ENCODE results near the gene AKAIN1. TPM values are rescaled to one million over a fixed set of nuclear protein-coding genes. Genes with fewer than 3 reads are reported as not detected.

Gene AKAIN1
- total RNA-seq, 1 experiment from 2014 or later: not detected

DNA sequence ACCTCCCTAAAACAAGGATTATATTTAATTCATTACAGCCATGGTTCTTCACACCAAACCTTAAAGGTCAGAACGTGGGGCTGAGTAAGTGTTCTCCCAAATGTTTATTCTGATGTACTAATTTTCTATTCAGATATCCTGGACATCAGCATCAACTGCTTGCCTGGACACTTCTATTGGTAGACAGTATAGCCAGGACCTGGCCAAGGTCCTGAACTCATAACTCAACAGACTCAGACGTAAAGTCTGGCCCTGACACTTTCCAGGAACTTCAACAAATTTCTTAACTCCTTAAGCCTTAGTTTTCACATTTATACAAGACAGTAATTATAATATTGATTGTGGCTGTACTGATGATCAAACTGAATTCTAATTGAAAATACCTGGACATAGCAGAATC is 89.1 kb downstream of the AKAIN1 start:
- BruUV-seq (replicated peaks): no TSS peak
- H3K9me3 ChIP-seq (ENCODE audit: control insufficient read depth, insufficient read depth, low read depth, low read length): no peaks in the 10 kb centered on the region
- ATAC-seq (no peak), DNase-seq (ENCODE audit: low read depth, low spot score) (no peak)
- intact Hi-C loops (cut with micrococcal nuclease; ENCODE audit: unreplicated experiment): no loop called here
- no peak overlapping the region for H3K4me3 ChIP-seq (ENCODE audit: low read depth in 2 of 2, low read length in 2 of 2)
- H3K4me1 ChIP-seq (ENCODE audit: control insufficient read depth, insufficient read depth, low read length): no peaks in the 10 kb centered on the region
- H3K27me3 ChIP-seq (ENCODE audit: control insufficient read depth, insufficient read depth, low read length): no peaks in the 10 kb centered on the region
- H3K27ac ChIP-seq (ENCODE audit: low read length): no peak overlapping the region
- in situ Hi-C loops (cut with HindIII; ENCODE audit: low pct_unique_long_range_greater_than_20kb, low sequenced_read_pairs): no loop called here
- TF ChIP-seq, protein P1, sequence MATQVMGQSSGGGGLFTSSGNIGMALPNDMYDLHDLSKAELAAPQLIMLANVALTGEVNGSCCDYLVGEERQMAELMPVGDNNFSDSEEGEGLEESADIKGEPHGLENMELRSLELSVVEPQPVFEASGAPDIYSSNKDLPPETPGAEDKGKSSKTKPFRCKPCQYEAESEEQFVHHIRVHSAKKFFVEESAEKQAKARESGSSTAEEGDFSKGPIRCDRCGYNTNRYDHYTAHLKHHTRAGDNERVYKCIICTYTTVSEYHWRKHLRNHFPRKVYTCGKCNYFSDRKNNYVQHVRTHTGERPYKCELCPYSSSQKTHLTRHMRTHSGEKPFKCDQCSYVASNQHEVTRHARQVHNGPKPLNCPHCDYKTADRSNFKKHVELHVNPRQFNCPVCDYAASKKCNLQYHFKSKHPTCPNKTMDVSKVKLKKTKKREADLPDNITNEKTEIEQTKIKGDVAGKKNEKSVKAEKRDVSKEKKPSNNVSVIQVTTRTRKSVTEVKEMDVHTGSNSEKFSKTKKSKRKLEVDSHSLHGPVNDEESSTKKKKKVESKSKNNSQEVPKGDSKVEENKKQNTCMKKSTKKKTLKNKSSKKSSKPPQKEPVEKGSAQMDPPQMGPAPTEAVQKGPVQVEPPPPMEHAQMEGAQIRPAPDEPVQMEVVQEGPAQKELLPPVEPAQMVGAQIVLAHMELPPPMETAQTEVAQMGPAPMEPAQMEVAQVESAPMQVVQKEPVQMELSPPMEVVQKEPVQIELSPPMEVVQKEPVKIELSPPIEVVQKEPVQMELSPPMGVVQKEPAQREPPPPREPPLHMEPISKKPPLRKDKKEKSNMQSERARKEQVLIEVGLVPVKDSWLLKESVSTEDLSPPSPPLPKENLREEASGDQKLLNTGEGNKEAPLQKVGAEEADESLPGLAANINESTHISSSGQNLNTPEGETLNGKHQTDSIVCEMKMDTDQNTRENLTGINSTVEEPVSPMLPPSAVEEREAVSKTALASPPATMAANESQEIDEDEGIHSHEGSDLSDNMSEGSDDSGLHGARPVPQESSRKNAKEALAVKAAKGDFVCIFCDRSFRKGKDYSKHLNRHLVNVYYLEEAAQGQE (IDR thresholded peaks at IDR 0.05; ENCODE audit: insufficient read depth in 1 of 2, low read depth in 2 of 2, low read length in 1 of 2): peak in 1 of 2 experiments; percentile 56; a peak in 2 of 4 replicates
- no peak for TF ChIP-seq POLR2AphosphoS5 (IDR thresholded peaks at IDR 0.05; ENCODE audit: low read depth, low read length)
- no peaks in the 10 kb centered on the region for H3K36me3 ChIP-seq (ENCODE audit: control insufficient read depth, insufficient read depth, low read length)
- ChIA-PET CTCF (no interaction called here), POLR2A (no interaction called here)

DNA sequence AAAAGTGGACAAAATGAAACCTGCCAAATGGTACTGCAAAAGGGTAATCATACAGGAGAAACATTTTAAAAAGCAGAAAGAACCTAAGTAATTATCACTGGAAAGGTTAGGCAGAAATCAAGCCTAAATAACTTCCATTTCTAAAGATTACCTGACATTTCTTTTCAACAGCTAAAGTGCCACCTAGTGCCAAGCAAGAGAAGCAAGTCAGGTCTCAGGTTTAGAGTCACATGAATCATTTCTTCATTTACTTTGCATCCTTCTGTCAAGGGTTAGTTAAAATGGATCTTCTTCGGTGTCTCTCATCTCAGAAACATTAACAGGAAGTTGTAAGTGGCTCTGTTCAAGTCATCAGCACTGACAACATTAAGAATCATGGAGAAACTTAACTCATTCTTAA is 90.3 kb downstream of the AKAIN1 start:
- in situ Hi-C loops (cut with HindIII; ENCODE audit: low pct_unique_long_range_greater_than_20kb, low sequenced_read_pairs): no loop called here
- Histone ChIP-seq H3K9me3 (ENCODE audit: control insufficient read depth, insufficient read depth, low read depth, low read length) (no peaks in the 10 kb centered on the region), H3K36me3 (ENCODE audit: control insufficient read depth, insufficient read depth, low read length) (no peaks in the 10 kb centered on the region), H3K27ac (ENCODE audit: low read length) (no peak overlapping the region), H3K4me3 (ENCODE audit: low read depth in 2 of 2, low read length in 2 of 2) (no peak overlapping the region), H3K27me3 (ENCODE audit: control insufficient read depth, insufficient read depth, low read length) (no peaks in the 10 kb centered on the region), H3K4me1 (ENCODE audit: control insufficient read depth, insufficient read depth, low read length) (no peaks in the 10 kb centered on the region)
- intact Hi-C loops (cut with micrococcal nuclease; ENCODE audit: unreplicated experiment): no loop called here
- BruUV-seq (replicated peaks): no TSS peak
- no peak for ATAC-seq
- DNase-seq (ENCODE audit: low read depth, low spot score): no peak
- ChIA-PET POLR2A (no interaction called here), CTCF (no interaction called here)
- TF ChIP-seq POLR2AphosphoS5 (IDR thresholded peaks at IDR 0.05; ENCODE audit: low read depth, low read length) (no peak), SIN3A (IDR thresholded peaks at IDR 0.05; ENCODE audit: borderline replicate concordance, insufficient read depth, low read depth, low read length) (no peak)
- TF ChIP-seq, protein P2, sequence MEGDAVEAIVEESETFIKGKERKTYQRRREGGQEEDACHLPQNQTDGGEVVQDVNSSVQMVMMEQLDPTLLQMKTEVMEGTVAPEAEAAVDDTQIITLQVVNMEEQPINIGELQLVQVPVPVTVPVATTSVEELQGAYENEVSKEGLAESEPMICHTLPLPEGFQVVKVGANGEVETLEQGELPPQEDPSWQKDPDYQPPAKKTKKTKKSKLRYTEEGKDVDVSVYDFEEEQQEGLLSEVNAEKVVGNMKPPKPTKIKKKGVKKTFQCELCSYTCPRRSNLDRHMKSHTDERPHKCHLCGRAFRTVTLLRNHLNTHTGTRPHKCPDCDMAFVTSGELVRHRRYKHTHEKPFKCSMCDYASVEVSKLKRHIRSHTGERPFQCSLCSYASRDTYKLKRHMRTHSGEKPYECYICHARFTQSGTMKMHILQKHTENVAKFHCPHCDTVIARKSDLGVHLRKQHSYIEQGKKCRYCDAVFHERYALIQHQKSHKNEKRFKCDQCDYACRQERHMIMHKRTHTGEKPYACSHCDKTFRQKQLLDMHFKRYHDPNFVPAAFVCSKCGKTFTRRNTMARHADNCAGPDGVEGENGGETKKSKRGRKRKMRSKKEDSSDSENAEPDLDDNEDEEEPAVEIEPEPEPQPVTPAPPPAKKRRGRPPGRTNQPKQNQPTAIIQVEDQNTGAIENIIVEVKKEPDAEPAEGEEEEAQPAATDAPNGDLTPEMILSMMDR (IDR thresholded peaks at IDR 0.05): peak; percentile 41; the same call in 1 of the 2 replicates

DNA sequence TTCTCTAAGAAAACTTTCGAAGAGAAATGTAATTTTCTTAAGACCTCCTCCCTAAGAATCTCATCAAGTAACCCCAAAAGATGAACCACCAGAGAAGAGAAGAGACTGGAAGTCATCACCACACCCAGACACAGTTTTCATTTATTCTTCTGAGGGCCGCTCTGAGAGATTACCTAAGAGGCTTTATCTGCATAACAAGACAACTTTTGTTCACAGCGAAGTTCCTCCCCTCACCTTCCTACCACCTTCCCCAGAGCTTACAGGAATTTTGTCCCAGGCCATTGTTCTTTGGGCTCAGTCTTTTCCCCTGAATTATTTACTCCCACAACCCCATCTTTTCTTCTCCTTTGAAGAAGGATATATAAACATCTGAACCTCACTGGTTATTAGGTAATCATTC is 92.8 kb downstream of the AKAIN1 start:
- BruUV-seq (replicated peaks): no TSS peak
- in situ Hi-C loops (cut with HindIII; ENCODE audit: low pct_unique_long_range_greater_than_20kb, low sequenced_read_pairs): no loop called here
- no peak overlapping the region for H3K27ac ChIP-seq (ENCODE audit: low read length)

More for the DNA sequence above, 92.8 kb downstream of the AKAIN1 start:
- H3K9me3 ChIP-seq (ENCODE audit: control insufficient read depth, insufficient read depth, low read depth, low read length): no peaks in the 10 kb centered on the region
- H3K4me3 ChIP-seq (ENCODE audit: low read depth in 2 of 2, low read length in 2 of 2): no peak overlapping the region
- H3K4me1 ChIP-seq (ENCODE audit: control insufficient read depth, insufficient read depth, low read length): no peaks in the 10 kb centered on the region
- no peaks in the 10 kb centered on the region for H3K27me3 ChIP-seq (ENCODE audit: control insufficient read depth, insufficient read depth, low read length)
- CTCF ChIA-PET: no interaction called here
- intact Hi-C loops (cut with micrococcal nuclease; ENCODE audit: unreplicated experiment): no loop called here
- POLR2A ChIA-PET: no interaction called here
- TF ChIP-seq, protein P2 (IDR thresholded peaks at IDR 0.05): no peak
- TF ChIP-seq SIN3A (IDR thresholded peaks at IDR 0.05; ENCODE audit: borderline replicate concordance, insufficient read depth, low read depth, low read length): no peak
- no peak for TF ChIP-seq TCF7L2 (IDR thresholded peaks at IDR 0.05; ENCODE audit: low read depth, low read length)
- no peak for TF ChIP-seq POLR2AphosphoS5 (IDR thresholded peaks at IDR 0.05; ENCODE audit: low read depth, low read length)
- TF ChIP-seq, protein P1 (IDR thresholded peaks at IDR 0.05; ENCODE audit: insufficient read depth in 1 of 2, low read depth in 2 of 2, low read length in 1 of 2): no peak
- no peak for DNase-seq (ENCODE audit: low read depth, low spot score)
- no peaks in the 10 kb centered on the region for H3K36me3 ChIP-seq (ENCODE audit: control insufficient read depth, insufficient read depth, low read length)
- no peak for ATAC-seq
